LNCAP (cell line): Measurements from ENCODE around the gene COP1.

Experiments used
- TF ChIP-seq, protein P1 (sequence below): fragments of 450-650 bp; IDR thresholded peaks from 2 replicates; pipeline ENCODE4 v1.5.1; 2017; ENCODE audit warnings: mild to moderate bottlenecking

The COP1 gene

DNA sequence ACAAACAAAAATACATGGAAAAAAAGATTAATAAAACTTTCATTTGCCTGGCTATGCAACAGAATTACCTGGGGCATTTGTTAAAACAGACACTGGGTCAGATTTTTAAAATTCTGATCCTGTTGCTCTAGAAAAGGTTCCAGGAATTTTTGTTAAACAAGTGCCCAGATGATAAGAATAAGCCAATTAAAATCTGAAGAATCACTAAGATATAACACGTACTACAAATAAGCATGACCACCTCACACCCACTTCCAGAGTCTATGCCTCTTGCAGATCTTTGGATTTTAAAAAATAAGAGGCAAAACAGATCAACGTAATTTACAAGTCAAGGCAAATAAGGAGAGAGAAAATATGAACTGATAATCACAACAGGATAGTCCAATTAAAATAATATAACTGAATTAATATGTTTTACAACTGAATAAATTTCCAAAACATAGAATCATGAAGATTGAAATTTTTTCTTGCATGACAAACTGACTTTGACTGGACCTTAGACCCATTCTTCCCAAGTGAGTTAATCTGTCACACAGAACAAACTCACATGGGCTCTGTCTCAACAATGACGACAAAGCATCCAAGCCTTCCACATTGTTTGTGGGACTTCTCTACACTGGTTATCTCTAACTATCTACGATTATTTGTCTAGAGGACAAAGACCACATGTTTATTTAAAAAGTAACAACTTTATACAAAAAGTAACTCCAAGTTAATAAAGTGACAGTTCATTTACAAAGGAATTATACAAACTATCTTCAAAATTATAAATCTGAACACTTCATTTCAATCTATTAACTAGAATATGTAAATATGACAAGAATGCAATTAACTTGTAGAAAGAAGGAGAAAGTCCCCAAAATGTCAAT lies 56.9 kb downstream of the COP1 start:
- TF ChIP-seq, protein P1, sequence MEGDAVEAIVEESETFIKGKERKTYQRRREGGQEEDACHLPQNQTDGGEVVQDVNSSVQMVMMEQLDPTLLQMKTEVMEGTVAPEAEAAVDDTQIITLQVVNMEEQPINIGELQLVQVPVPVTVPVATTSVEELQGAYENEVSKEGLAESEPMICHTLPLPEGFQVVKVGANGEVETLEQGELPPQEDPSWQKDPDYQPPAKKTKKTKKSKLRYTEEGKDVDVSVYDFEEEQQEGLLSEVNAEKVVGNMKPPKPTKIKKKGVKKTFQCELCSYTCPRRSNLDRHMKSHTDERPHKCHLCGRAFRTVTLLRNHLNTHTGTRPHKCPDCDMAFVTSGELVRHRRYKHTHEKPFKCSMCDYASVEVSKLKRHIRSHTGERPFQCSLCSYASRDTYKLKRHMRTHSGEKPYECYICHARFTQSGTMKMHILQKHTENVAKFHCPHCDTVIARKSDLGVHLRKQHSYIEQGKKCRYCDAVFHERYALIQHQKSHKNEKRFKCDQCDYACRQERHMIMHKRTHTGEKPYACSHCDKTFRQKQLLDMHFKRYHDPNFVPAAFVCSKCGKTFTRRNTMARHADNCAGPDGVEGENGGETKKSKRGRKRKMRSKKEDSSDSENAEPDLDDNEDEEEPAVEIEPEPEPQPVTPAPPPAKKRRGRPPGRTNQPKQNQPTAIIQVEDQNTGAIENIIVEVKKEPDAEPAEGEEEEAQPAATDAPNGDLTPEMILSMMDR, result no peak

DNA sequence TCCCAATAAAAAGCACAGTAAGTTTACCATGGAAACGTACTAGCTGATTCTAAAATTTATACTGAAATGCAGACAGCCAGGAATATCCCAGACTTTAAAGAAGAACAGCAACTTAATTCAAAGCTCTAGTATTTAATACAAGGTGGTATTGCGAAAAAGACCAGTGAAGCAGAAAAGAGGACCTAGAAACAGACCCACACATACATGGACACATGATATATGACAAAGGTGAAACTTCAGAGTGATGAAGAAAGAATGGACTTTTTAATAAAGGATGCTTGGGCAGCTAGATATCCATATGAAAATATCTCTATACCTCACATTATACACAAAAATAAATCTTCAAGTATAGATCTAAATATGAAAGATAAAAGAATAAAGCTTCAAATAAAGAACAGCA lies 62.6 kb downstream of the COP1 start:
- TF ChIP-seq, protein P1, result no peak

DNA sequence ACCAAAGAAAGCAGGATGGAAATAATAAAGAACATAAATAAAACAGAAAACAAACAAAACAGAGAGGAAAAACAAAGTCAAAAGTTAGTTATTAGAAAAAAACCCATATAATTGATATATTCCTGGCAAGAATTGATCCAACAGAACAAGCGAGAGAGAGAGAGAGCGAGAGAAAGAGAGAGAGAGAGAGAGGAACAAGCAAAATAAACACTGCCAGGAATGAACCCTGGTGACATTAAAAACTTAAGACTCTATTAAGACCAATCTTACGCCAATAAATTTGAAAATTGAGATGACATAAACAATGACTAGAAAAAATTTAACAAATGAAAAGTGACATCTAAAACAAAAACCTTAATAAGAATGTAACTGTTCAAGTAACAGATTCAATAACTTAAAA lies 64.1 kb downstream of the COP1 start:
- TF ChIP-seq, protein P1, result no peak

DNA sequence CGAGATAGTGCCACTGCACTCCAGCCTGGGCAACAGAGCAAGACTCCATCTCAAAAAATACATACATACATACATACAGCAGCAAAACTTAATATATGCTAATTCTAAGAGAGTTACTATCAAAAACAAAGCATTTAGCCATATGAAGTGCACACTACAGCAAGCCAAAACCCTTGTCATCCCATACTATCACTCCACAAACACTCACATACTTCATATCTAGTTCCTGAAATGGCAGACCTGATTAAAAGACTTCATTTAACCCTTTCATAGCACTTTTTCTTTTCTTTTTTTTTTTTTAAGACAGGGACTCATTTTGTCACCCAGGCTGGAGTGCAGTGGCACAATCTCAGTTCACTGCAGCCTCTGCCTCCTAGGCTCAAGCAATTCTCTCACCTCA lies 65.6 kb downstream of the COP1 start:
- TF ChIP-seq, protein P1, result no peak

DNA sequence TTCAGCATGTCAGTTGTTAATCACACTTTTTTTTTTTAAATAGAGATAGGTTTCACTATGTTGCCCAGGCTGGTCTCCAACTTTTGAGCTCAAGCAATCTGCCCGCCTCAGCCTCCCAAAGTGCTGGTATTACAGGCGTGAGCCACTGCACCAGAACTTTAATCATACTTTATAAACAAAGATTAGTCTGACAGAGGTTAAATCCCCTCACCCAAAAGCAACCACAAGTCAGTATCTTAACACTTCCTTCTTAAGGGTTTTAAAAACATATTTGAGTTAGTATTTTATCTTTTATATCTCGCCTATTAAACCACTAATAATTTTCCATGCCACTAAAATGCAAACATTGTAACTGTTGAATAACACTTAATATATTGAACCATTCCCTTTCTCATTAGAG lies 70.2 kb downstream of the COP1 start:
- TF ChIP-seq, protein P1, result no peak

DNA sequence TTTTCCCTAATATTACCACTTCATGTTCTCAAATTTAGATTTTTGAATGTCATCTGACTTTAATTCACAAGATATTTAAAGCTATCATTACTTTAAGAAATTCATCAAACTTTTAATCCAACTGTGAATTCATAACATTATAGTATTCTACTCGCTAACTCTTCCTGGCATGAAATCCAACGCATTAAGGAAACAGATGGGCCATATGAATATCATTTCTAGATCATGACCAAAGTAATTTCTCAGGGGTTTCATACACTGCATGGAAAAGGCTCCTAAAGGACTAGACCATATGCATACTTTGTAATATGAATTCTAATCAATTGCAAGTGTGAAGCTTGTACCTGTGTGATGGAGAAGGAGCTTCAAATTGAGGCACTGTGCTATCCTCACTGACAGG lies 72.4 kb downstream of the COP1 start:
- TF ChIP-seq, protein P1, result no peak

DNA sequence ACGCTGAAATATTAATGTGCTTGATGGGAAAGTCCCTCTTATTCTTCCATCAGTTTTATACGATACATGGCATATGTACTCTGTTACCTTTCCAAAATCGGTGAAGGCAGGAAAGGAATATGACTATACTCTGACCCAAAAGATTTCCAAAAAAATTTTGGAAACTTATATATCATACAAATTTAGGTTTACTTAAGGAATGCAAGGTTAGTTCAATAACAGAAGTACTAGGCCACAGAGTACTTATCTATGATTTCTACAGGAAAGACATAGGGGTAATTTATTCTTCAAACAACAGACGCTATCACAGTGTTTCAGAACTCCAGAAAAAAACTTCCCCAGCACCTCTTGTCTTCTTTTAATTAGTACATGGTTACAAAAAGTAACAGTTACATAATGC lies 84.8 kb downstream of the COP1 start:
- TF ChIP-seq, protein P1, result no peak
